Stimulated activated CD4-positive, alpha-beta T cell treated with anti-CD3 and anti-CD28 coated beads, TNF-alpha, amount 100 ng/mL, for 24 hours (primary cell): ENCODE data around the gene PKHD1.
"Not testable (repeated sequence)": the region's sequence is repeated elsewhere in the genome, so short reads cannot be mapped to it uniquely, and the experiment has no call there.

ENCODE experiments used
- DNase-seq, 3 experiments: peaks; one replicate each; pipeline ENCODE4 v3.0.0-alpha.2; 2020; ENCODE audit warnings: low read depth in 3 of 3

Gene PKHD1

DNA sequence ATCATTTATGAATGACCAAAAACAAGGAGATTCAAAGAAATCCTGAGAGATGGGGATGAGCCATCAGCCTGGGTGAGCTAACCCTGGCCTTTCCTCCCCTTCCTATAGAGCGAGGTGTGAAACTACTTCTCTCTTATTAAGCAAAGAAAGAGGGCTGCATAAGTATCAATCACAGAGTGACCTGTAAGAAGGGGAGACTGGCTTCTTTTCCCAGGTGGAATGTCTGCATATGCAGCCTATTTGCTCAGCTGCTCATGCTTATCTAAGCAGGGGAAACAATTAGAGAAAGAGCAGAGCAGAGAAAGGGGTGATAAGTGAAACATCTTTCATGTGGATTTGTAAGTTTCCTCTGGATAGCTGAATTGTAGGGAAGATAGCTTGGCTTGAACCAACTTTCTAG, 160.0 kb downstream of the PKHD1 start:
- DNase-seq: no peak

DNA sequence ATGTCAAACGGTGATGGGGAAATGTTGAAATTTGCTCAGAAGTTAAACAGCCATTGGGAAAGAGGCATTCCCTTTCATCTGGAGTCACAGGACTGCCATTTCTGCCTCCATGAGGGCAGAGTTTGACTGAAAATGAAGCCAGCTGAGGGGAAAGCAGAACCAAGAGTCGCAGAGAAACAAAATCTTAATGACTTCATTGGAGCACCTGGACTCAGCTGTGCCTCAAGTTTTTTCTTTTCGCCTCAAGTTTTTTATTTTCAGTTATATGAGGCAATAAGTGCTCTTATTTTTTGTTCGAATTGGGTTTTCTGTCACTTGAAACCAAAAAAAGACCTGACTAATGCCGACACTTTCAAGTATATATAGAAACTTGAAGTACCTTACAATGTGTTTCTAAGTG, 161.3 kb downstream of the PKHD1 start:
- DNase-seq: no peak

GRCh38 chr6:51922479-51922878, 164.9 kb downstream of the PKHD1 start:
- DNase-seq: not testable (repeated sequence)

DNA sequence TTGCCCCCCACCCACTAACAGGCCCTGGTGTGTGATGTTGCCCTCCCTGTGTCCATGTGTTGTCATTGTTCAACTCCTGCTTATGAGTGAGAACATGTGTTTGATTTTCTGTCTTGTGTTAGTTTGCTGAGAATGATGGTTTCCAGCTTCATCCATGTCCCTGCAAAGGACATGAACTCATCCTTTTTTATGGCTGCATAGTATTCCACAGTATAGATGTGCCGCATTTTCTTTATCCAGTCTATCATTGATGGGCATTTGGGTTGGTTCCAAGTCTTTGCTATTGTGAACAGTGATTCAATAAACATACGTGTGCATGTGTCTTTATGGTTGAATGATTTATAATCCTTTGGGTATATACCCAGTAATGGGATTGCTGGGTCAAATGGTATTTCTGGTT, 169.1 kb downstream of the PKHD1 start:
- DNase-seq: not testable (repeated sequence)

GRCh38 chr6:51915098-51915497, 172.3 kb downstream of the PKHD1 start:
- DNase-seq: no peak

DNA sequence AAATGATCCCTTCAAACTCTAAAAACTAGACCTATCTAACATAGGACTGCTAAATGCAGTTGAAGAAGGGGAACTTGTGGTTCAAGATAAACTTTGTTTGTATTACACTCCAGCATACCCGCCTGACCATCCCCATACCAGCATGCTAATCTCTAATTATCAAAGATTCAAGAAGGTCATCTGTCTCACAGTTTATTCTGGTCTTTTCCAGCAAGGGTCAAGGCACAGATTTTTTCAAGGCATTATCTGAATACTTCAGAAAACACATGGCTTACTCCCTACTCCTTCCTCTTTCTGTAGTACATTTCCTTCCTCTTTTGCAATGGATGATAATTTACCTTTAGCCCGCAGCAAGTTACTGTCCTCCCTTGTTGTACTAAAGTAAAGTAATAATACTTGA, 174.1 kb downstream of the PKHD1 start:
- DNase-seq: no peak

DNA sequence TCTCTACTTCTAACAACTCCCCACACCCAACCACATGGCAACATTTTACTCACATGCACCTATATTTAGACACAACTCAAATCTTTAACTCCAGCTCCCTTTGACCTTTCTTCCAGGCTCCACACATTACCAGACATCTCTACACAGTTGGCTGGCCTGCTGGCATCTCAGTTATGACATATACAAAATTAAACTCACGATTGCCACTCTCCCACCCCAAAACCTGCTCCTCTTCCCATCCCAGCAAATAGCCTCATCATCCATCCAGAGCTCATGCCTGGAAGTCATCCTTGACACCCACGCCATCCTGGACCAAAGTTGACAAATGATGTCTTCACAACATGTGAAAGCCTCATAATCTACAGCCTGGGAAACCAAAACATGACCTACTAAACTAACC, 176.6 kb downstream of the PKHD1 start:
- DNase-seq: no peak

DNA sequence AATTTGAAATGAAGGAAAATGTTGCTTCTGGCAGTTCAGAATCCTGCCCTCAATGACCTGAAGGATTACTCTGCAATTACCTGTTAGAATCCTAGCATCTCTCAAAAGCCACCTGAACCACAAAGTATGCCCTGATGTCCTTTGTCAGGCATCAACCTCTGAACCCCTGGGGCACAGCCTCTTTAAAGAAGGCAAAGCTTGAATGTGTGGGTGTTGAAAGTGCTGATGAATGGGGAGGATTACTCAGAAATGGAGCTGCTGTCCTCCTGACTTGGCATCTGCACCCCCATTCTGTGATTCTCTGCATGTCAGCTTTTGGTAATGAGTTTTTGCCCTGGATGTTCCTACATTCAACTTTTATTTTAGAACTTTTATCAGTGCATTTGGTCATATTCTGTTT, 179.2 kb downstream of the PKHD1 start:
- no peak for DNase-seq

DNA sequence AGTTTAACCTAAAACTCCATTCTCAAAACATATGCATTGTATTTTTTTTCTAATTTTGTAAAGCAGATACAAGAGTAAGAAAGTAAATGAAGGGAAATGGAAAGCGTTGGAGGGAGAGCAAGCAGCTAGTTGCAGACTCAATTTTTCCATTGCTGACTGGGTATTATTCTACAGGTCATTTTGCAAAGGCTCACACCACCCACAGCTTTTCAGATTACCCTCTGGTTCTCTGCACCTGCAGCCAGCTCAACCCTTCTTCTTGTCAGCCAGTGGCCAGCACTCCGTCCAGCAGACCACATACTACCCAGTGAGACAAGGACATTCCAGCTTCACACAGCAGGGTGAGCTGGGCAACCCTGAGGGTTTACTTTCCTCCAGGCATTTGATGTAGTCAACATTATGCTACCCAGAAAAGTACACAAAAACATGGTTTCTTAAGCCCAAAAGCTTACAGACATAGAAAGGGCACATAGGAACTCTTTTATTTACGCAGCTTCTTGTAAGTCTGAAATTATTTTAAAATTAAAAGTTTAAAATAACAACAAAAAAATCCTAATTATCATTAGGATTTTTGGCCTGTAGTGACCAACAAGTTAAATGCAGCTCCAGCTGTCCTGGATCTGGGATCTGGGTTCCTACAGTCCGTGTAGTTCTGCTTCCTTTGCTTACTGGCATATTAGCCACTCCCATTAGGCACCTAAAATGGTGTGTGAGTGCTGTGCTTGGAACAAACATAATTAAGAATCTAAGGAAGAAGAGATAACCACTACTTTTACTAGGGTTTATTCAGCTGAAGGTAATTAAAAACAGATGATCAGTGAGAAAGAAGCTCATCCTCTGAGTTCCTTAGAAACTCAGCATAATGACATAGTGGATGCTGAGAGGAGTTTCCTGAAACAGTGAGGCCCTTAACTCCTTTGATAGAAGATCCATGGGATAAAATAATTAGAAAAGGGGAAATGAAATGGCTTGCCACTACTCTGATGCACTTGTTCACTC, 185.3 kb downstream of the PKHD1 start:
- DNase-seq: no peak

DNA sequence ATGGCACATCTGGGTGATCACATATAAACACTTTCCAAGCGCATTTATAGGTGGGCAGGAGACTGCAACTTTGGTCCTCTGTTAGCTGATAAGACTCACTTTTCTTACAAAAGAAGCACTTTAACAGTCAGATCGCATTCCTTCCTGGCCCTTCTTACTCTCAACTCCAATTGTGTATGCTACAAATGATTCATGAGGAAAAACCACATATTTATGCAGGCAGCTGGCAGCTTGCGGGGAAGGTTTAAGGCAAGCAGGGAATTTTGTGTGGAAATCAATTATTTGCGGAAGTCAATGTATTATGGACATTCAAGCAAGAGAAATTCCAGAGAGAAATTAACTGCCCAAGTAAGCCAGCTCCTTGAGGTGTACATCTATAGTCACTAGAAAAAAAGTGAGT, 194.0 kb downstream of the PKHD1 start:
- no peak for DNase-seq

GRCh38 chr6:51892750-51893149, 194.7 kb downstream of the PKHD1 start:
- no peak for DNase-seq

DNA sequence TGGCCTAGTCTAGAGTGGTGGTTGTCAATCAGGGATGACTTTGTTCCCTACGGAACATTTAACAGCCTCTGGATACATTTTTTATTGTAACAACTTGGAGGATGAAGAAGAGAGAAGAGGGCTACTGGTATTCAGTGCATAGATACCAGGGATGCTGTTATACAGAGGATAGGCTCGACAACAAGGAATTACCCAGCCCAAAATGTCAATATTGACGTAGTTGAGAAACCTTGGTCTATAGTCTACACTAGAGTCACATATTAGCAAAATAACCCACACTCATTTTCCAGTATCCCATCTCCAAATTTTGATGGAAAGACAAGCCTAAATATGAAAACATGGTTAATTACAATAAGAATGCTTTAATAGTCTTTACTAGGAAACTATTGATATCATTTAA, 195.1 kb downstream of the PKHD1 start:
- DNase-seq: no peak

GRCh38 chr6:51891784-51892183, 195.6 kb downstream of the PKHD1 start:
- no peak for DNase-seq

GRCh38 chr6:51887859-51888258, 199.6 kb downstream of the PKHD1 start:
- no peak for DNase-seq

- DNase-seq: no peak
Measured at GRCh38 chr6:51885957-51886356, 201.5 kb downstream of the PKHD1 start.

GRCh38 chr6:51868591-51869355, 218.6 kb downstream of the PKHD1 start:
- no peak for DNase-seq

GRCh38 chr6:51866867-51867266, 220.5 kb downstream of the PKHD1 start:
- DNase-seq: no peak

DNA sequence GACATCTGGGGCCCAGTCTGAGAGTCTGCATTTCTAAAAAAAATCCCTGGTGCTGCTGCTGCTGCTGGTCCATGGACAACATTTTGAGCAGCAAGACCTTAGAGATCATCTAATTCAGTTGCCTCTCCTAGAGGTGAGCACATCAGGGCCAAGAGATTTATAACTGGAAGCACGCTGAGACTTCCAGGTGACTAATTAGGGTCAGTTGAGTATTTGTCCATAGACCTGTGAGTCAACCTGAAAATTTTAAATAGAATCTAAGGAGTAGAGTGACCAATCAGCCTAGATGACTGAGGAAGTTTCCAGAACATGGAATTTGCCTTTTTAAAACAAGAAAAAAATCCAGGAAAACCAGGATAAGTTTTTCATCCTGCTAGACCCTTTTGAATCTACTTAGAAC, 221.4 kb downstream of the PKHD1 start:
- no peak for DNase-seq

DNA sequence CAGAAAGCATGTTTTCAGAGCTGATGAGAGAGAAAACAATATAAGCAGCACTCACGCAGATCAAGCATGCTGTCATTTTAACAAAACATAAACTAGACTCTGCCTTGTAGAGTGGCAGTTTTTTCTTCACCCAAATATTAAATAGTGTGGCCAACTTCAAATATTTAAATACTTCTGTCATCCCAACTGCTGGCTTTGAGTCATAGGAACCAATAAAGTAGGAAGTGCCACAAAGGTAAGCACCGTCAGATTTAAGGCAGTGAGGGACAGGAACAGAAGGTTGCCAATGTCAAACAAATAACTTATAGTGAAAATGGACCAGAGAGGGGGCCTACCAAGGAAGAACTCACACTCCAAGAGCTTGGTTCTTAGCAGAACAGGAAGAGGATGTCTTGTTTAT, 222.2 kb downstream of the PKHD1 start:
- no peak for DNase-seq

DNA sequence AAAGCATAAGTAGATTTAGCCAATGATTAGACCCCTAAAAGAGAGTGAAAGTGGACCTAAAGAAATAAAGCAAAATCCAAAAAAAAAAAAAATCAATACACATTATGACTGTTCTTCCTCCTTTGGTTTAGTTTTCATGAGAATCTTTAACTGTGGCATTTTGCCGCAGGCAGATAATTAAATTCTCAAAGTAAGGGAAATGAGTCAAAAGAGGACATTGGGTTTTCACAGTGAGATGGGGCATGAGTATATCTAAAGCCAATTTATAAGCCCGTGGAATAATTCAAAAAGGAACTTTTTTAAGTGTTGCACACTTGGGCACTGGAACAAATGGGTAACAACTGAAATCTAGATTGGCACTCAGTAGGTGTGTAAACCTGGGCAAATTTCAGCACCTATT, 230.3 kb downstream of the PKHD1 start:
- DNase-seq: no peak

- no peak for DNase-seq
Measured at GRCh38 chr6:51856508-51856907, 230.9 kb downstream of the PKHD1 start.

DNA sequence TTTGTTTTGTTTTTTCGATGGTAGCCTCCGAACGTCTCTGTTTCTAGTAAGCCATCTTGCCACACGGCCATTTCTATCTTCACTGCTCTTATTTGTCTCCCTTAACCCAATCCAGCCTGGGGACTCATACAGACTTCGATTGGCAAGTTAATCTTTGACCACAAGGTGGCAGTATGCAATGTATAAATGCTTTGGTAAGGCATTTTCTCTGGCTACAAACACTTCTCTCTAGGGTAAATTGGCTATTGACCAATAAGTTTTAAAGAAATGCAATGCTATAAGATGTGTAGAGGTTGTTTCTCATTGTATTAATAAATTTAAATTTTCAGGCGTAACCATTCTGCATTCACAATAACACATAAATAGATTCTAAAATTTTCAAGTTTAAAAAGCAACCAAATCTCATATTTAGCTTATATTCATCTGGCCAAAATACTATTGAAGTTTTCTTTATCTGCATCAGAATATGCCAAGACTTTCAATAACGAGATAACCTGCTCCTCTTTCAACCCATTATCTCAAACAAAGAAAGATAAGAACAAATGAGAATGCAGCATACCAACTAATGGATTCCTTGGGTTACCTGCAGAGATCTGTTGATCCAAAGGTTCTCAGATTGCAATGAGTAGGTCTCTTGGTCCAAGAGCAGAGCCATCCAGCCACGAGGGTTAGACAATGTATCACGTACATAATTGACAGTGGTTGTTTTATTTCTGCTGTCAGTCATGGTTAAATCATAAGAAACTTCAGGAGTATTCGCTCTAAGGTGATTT, 231.9 kb downstream of the PKHD1 start:
- DNase-seq: no peak
